HG03066 (cell line): ENCODE results near the gene SETD3.
A peak's percentile ranks its signal among the peaks of the same experiment; 100 is the strongest.

Experiments used
- ATAC-seq: cut with Tn5 transposase; IDR thresholded peaks from one replicate; pipeline ENCODE4 v1.9.1; 2021; ENCODE audit warnings: low read depth; ENCODE audit not compliant: unreplicated experiment

The SETD3 gene

DNA sequence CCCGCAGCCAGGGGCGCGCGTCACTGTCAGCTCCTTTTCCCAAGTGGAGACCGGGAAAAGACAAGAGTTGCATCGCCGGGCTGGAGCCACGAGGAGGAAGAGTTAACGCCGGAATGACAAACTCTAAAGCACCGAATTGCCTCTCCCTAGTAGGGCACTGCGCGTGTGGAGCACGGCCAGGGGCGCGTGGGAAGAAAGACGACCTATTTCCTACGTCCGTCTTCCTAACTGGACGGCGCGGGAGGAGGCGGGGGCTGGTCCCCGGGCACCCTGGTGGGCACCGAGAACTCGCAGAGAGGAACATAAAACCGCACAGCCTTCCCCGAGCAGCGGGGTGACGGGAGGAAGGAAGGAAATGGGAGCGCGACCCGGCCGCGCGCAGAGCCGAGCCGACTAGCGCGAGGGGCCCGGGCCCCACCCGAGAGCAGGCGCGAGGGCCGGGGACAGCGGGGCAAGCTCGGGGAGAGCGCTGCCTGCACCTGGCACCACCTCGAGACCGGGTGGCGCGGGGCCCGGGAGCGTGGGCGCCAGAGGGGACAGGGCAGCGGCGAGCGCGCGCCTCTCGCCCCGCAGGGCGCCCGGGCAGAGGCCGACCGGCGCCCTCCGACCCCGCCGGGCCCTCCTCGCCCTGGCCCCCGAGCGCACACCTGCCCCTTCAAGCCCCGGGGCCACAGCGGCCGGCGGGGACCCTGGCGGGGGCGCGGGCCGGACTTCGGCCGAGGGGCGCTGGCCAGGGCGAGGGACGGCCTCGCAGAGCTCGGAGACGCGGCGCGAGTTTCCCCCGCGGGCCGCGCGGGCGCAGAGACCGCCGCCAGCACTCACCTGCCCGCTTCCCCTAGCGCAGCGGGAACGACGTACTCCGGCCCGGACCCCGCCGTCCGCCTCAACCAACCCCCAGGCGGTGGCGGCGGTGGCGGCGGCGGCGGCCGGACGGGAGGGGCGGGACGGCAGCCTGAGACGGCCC is at the start of gene SETD3:
Gene SETD3 (minus strand): TSS at position 954 of the 964 bp plus-strand sequence. CDS start 15,054 bp downstream, outside the sequence.
- peak; percentile 3 for ATAC-seq

DNA sequence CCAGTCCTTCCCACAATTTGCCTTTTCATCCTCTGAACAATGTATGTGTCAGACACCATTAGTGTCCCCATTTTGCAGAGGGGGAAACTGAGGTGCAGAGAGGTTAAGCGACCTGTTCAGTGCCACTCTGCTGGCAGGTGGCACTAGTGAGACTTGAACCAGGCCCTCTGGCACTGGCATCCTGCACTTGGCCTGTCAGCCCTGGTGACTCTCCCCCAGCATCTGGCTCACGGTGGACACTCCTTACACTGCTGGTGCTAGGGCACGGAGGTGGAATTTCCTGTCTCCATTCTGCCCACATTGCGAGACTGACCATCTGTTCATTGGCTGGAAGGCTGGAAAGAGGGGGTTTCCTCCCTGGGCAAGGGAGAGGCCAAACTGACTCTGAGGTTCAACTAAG is 49.2 kb upstream of the SETD3 start:
- ATAC-seq = no peak

DNA sequence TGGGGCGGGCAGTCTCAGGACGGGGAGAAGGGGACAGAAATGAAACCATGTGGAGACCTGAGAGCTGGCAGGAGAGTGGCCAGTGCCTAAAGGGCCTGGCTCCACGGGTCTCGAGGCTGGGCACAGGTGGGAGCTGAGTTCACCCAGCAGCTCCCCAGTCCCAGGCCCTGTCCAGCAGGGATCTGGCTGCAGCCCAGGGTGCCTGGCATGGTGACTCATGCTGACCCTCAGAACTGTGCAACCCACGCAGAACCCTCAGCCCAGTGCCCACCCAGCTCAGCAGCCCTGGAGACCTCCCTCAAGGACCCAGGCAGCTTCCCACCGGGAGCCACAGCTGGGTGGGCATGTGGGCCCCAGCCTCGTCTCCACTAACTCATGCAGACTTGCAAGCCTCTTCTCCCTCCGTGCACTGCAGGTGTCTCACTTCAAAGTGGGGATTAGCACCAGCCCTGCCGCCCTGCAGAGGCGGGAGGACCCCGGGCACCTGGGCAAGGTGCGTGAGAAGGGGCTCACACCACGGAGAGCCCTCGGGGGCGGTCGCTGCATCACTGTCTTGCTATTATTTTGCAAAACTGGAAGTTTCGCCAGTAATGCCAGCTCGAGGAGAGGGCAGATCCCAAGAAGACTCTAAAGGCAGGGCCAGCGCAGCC is 46.9 kb upstream of the SETD3 start:
- ATAC-seq = no peak

DNA sequence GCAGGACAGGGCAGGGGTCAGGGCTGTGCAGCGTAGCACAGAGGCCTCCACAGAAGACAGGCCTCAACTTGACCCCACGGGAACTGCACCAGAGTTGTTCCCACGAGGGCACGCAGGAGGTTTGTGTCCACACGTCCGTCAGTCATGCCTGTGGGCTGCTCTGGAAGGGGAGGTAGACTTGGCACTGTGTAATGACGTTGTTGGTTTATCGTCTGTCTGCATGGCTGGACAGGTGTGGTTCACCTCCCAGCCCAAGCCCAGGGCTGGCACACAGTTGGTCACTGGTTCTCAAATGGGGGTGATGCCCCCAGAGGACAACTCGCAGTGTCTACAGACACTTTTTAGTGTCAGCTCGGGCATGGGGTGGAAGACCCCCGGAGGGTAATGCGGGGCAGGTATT is 46.4 kb upstream of the SETD3 start:
- ATAC-seq = no peak

DNA sequence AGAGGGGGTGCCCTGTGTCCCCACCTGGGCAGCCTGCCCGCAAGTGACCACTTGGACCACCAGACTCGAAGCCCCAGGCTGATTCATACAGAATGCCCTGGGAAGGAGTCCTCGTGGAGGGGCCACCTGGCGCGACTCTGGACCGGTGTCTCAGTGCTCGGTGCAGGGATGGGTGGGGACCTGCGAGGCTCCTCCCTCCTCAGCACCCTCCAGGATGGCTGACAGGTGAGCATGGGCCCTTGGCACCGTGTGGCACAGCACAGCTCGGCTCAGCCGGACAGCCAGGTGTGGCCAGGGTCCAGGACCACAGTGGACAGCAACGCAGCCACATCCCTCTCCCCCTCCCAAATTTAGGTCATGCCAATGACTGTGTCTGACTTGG is 45.0 kb upstream of the SETD3 start:
- ATAC-seq = no peak

DNA sequence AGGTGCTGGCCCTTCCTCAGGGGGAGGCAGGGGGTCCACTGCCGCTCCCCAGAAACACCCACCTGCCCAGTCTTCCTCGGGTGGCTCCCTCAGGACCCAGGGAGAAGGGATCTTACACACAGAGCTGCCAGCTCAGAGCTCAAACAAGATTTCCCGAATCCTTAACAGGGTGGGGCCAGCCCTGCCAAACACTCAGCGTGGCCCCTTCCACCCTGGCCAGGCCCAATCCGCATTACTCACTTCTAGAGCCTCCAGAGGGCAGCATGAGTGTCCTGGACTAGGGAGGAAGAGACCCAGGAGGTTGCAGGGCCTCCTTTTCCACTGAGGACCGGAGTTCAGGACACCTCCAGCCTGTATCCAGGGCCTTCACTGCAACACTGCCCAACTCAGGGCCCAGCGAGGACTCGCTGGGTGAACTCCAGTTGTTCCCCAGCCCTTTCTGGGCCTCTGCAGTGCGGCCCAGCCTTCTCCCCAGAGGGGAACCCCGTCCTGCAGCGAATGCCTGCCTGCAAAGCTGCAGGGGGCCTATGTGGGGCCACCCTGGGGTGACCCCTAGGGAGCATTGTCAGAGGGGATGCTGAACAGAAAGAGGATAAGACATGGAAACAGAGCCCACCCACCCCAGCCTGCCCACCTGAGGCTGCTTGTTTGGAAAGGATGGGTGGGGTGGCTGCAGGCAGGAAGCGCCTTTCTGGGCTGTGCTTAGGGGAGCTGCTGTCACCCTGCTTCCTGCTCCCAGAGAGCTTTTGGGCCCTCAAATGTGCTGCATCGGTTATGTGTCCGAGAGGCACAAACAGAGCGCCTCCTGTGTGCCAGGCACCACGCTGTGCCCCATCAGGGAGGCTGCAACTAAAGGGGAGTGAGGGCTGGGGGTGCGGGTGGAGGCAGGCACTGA is 44.4 kb upstream of the SETD3 start:
- no peak for ATAC-seq

DNA sequence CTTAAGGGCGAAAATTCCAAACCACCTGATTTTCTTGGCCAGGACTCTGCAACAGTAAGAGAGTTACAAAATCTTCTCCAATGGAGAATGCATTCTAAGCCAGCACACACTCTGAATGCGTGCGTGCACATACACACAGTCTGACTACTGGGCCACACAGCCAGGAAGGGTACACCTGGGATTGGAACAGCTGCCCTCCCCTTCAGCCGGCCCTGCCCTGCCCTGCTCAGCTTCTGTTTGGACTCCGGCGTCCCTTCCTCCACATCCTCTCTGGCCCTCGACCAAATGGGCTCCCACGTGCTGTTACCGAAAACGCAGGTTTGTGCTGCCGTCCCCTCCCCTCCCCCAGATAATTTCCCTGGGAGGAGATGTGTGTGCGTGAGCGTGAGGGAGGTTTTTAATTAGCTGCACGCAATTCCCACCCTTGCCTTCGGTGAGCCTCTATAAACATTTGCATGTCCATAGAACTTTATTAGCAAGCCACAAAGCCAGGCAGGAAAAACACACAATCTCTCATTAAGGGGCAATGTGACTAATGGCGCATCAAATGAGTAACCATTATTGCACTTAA is 43.5 kb upstream of the SETD3 start:
- no peak for ATAC-seq

DNA sequence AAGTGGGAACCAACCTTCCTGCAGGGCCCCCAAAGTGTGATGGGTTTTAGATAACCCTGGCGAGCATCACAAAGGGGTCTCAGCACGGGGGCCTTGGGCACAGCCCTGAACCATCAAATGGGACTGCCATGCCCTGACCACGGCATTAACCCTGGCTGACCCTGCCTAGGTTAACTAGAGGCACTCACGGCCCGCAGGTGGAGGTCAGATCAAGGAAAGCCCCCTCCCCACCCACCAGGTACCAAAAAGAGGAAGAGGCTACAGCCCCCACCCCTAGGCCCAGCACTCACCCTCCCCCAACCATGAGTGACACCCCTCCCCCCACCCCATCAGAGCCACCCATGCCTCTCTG is 43.0 kb upstream of the SETD3 start:
- ATAC-seq = no peak

DNA sequence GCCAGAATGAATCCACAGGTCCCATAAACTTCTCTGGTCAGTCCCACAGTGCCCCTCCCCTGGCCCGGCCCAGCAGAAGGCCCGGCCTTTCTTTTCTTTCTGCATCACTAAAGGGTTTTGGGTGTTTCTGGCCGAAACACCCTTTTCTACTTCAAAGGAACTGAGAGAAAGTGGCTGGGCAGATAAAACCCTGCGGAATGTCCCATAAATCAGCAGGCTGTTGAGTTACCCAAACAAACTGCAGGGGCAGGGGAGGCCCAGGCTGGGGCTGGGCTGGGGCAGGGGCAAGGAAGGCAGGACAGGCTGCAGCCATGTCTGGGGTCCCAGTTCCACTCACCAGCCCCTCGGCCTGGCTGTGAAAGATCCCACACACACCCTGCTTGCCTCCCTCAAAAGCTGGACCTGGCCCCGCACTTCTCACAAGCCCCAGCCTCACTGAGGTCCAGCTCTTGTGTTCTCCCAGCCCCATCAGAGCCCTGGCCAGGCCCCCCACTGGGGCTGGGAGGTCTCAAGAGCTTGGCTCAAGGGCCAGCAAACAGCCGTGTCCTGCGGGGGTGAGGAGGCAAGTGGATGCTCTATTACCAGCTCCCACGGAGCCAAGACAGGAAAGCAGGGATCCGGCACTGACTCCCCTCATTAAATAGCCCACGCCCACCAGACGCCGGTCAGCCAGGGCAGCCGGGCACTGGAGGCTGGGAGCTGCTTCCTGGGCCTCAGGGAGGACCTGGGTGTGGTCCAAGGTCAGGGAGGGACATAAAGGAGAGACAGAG is 42.5 kb upstream of the SETD3 start:
- ATAC-seq = no peak

DNA sequence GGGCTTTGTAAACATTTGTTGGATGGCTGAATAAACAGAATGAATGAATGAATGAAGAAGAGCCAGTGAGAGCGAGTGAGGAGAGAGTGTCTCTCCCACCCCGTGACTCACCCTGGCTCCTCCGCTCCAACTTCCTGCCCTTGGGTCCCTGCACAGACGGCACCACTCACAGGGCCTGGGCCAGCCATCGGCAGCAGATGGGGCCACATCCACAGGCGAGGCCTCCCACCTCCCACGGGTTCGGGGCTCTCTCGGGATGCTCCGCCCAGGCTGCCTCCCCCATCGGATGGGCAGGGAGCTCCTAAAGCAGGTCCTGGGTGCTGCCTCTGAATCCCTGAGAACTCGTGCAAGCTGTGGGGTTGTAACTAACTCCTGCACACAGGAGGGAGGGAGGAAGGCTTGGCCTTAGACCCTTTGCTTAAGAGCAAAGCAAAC is 41.8 kb upstream of the SETD3 start:
- no peak for ATAC-seq

DNA sequence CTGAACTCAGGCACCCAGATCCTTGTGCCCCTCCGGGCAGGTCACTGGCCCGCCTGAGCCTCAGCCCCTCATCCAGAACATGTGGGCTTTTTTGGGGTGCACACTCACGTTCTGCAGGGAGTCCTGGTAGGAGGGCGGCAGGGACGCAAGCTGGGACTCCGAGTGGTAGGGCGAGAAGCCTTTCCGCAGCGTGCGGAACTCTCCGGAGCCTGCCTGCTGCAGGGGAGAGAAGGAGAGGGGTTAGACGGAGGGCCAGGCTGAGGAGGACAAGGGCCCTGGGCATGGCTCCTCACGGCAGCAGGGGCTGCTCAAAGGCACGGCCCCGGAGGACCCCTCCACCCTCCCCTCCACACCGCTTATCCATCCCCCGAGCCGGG is 41.4 kb upstream of the SETD3 start:
- ATAC-seq = no peak

DNA sequence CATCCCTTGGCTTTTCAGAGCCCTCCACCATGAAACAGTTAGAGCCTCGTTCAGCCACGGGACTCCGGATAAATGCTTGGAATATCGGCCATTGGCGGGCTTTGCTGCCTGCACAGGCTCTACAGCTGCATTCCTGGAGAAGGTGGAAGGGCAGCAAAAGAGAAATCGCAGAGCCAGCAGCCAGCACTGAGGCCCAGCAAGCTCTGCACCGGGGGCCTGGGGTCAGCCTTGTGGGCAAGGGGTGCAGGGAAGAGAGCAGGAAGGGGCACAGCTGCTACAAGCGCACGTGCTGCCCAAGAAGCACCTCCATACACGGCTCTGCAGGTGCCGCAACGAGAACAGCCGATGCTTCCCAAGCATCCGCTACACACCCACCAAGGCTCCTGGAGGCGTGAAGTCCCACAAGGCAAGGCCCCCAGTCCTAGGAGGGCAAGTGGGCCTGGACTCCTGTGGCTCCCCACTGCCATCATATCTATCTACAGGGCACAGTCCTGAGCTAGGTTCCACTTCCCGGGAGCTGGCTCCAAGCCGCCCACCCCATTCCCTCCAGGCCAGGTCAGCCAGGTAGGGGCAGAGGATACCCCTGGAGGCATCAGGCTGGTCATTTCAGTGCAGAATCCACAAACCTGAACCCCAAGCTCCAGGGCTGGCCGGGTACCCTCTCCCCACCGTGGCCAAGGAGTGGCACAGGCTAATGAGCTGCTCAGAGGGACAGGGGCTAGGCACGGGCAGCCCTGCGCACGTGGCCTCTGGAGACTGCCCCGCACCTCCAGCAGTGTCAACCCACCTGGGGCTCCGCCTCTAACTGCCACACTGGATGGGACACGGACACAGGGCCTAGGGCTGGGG is 40.7 kb upstream of the SETD3 start:
- ATAC-seq = no peak

DNA sequence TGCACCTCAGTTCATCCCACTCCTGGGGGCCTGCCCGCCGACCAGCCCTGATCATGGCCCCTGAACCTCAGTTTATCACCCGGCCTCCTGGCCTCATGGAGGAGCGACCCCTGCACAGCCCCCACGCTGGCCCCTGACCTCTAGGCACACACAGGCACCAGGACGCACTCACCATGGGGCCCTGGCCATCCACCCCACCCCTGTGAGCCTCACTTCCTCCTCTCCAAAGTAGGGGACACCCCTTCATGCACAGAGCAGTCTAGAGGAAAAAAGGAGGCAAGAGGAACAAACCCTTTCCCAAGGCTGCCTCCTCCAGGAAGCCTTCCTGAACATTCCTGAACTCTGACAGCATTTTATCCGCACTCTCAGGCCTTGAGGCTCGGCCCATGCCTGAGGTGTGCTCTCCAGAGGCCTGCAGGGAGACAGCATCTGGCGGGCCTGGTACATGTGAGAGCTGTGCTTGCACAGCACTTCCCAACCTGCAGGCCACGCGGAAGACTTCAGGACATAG is 40.0 kb upstream of the SETD3 start:
- ATAC-seq = no peak

DNA sequence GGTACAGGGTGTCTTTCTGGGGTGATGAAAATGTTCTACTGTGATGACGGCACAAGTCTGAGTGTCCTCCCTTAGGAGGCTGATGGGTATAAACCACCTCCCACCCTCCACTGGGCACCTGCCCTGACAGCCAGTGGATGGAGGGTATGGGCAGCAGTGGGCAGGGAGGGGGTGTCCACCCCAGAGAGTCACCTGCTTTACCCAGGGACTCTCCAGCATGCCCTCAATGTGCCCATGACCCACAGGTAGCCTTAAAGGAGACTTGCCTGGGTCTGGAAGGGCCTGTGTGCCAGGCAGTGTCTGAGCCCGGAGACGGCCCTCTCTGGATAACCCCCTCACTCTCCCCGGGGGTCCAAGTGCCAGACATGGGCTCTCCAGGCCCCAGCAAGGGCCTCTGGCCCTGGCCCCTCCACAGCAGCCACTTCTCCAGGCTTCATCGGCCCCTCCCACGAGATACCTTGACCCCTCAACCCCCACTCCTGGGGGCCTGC is 39.3 kb upstream of the SETD3 start:
- ATAC-seq = no peak

DNA sequence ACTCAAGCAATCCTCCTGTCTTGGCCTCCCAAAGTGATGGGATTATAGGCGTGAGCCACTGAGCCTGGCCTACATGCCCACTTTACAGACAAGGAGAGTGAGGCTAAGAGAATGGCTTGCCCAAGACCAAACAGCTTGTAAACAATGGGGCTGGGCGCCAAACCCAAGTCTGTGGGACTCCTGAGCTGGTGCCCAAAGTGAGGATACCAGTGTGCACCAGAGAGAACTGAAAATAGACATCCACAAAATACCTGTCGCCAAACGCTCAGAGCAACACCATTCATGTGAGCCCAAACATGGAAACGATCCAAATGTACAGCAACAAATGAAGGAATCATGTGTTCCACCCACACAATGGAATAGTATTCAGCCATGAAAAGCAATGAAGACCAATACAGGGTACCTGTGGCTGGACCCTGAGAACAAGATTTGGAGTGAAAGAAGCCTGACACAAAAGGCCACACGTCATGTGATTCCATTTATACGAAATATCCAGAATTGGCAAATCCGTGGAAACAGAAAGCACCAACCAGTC is 38.8 kb upstream of the SETD3 start:
- no peak for ATAC-seq

DNA sequence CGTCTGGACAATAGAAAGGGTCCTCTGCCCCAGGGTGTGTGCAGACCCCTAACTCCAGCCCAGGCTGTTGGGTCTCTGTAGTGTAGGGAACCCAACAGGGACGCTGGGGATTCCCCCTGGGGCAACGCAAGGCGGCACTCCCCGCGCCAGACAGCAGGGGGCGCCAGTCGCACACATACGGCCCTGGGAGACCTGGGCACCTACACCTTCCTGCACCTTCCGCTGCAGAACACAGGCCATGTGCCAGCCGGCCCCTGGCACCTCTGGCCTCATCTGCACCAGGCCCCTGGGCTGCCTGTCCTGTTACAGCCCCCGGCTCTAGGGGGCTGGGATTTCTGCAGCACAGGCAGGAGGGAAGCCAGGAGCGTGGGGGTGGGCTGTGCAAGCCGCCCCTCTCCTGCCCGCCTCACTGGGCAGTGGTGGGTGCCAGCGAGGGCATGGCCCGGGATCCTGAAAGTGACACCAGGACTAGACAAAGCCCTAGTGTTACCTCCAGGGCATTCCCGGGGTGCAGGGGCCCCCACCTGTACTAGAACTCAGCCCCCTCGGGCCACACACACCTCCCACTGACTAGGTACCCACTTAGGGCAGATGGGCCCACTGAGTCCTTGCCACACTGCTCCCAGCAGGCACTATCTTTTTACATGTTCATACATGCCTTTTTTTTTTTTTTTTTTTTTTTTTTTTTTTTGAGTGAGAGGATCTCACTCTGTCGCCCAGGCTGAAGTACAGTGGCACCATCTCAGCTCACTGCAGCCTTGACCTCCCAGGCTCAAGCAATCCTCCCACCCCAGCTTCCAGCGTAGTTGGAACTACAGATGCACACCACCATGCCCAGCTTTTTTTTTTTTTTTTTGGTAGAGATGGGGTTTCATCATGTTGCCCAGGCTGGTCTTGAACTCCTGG is 38.0 kb upstream of the SETD3 start:
- ATAC-seq = no peak

DNA sequence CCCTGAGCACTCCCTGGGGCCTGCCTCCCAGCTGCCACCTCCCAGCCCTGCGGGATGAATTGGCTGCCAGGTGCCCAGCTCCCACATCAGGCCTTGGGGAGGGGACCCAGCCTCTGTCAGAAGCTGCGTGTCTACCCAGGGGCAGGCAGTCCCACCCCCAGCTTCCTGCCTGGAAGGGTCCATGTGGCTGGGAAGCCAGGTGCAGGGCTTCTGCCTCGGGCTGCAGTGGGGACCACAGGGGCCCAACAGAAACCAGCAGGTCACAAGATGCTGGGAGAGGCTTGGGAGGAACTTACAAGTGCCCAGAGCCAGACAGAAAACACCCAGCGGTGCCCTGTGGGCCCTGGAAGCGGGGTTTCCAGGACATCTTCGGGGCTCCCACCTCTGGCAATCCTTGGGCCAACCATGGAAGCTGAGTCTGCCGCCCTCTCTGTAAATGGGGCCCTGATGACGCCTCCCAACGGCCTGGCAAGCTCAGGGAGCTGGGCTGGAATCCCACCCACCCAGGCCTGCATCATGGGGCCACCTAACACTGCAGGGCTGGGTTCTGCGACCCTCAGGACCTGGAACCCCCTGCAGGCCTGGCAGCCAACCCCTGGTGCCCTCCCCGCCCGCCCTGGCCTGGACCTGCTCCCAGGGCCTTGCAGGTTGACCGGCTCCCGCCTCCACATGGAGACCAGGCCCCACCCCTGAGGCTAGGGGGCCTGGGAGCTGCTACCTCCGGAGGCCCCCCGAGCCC is 37.2 kb upstream of the SETD3 start:
- ATAC-seq = no peak
